Progenitor cell of endocrine pancreas (in vitro differentiated cells): ENCODE data around the gene ZNF800. TPM values are rescaled to one million over a fixed set of nuclear protein-coding genes. Genes with fewer than 3 reads are reported as not detected.
"Not testable (repeated sequence)": the region's sequence is repeated elsewhere in the genome, so short reads cannot be mapped to it uniquely, and the experiment has no call there.

Experiments used
- DNase-seq: peaks from one replicate; pipeline ENCODE4 v3.0.0; 2021; ENCODE audit warnings: low spot score; ENCODE audit not compliant: unreplicated experiment
- H3K27ac Mint-ChIP-seq: 2 replicates; pipeline ENCODE4 v1.8.0; 2021; ENCODE audit warnings: mild to moderate bottlenecking, moderate library complexity, mixed read lengths
- H3K27me3 Mint-ChIP-seq: 2 replicates; pipeline ENCODE4 v1.8.0; 2021; ENCODE audit warnings: mixed read lengths
- H3K36me3 Mint-ChIP-seq: 2 replicates; pipeline ENCODE4 v1.8.0; 2022; ENCODE audit warnings: mixed read lengths; ENCODE audit not compliant: insufficient read depth
- H3K4me1 Mint-ChIP-seq: 2 replicates; pipeline ENCODE4 v1.8.0; 2021; ENCODE audit warnings: low read depth, mixed read lengths
- H3K4me3 Mint-ChIP-seq: 2 replicates; pipeline ENCODE4 v1.8.0; 2021; ENCODE audit warnings: low read depth, mild to moderate bottlenecking, moderate library complexity, mixed read lengths
- H3K9me3 Mint-ChIP-seq: 2 replicates; pipeline ENCODE4 v1.8.0; 2021; ENCODE audit warnings: low read depth, mixed read lengths
- long read RNA-seq: library from polyadenylated mRNA; unstranded; transcript quantifications from one replicate; pipeline ENCODE4 v2.0.0, GENCODE V29; 2020
- total RNA-seq: library from RNA; stranded (reverse); gene quantifications from 2 replicates; pipeline ENCODE4 v1.2.1, GENCODE V29; 2021
- TF ChIP-seq, protein P1 (sequence below): fragments of 200-600 bp; sonication (generic); IDR thresholded peaks from one replicate; pipeline ENCODE4 v1.5.0; 2021; ENCODE audit warnings: antibody characterized with exemption, mild to moderate bottlenecking; ENCODE audit not compliant: unreplicated experiment

ZNF800 gene, protein sequence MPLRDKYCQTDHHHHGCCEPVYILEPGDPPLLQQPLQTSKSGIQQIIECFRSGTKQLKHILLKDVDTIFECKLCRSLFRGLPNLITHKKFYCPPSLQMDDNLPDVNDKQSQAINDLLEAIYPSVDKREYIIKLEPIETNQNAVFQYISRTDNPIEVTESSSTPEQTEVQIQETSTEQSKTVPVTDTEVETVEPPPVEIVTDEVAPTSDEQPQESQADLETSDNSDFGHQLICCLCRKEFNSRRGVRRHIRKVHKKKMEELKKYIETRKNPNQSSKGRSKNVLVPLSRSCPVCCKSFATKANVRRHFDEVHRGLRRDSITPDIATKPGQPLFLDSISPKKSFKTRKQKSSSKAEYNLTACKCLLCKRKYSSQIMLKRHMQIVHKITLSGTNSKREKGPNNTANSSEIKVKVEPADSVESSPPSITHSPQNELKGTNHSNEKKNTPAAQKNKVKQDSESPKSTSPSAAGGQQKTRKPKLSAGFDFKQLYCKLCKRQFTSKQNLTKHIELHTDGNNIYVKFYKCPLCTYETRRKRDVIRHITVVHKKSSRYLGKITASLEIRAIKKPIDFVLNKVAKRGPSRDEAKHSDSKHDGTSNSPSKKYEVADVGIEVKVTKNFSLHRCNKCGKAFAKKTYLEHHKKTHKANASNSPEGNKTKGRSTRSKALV
- total RNA-seq, result 27.5 and 28.2 TPM in 2 replicates
- long read RNA-seq, partial matches to known transcripts, result 1 of 3 reads
- long read RNA-seq, other reads (novel, unspliced or antisense), result 2 of 3 reads

DNA sequence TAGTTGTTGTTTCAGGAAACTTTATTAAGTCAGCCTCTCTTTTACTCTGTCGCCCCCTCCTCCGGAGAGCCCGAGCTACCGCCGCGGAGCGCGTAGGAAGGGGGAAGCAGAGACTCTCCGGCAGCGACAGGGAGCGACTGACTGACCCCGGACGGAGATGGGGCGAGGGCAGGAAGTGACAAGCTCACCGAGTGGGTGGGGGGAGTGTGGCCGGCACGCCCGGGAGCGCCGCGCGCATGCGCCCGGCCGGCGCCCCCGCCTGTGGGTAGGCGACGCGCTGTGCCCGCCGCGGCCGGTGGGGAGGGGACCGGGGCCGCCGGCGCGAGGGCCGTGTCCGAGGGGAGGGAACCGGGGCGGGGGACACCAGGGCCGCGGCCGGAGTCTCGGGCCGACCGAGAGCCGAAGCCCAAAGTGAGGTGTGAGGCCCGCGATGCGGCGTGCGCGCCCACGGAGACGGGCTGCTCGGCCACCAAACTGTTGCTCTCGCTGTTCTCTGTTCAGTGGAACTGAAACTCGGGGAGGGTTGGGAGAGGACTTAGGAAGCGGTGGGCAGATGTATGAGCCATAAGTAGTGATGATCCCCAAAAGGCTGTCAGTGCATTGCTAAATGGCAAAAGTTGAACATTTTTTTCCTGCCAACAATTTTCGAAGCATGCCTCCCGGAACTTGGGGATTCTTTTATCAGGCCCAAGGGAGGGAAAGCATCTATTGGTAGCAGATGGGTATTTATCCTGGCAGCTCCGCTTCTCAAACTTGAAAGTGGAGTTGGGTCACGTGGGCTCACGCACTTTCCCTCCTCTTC lies at the start of gene ZNF800:
Gene ZNF800, minus strand, starts transcription at position 143 of the 802 bp plus-strand sequence. CDS start 1,151 bp downstream, outside the sequence.
- Mint-ChIP-seq H3K36me3 (peaks cover 10% of the 10 kb centered on the region), H3K4me3 (peak within 1 kb of the TSS; percentile 97), H3K27me3 (peaks cover 24% of the 10 kb centered on the region), H3K27ac (peak within 1 kb of the TSS; percentile 95), H3K4me1 (peaks cover 13% of the 10 kb centered on the region), H3K9me3 (no peaks in the 10 kb centered on the region)
- TF ChIP-seq, protein P1, sequence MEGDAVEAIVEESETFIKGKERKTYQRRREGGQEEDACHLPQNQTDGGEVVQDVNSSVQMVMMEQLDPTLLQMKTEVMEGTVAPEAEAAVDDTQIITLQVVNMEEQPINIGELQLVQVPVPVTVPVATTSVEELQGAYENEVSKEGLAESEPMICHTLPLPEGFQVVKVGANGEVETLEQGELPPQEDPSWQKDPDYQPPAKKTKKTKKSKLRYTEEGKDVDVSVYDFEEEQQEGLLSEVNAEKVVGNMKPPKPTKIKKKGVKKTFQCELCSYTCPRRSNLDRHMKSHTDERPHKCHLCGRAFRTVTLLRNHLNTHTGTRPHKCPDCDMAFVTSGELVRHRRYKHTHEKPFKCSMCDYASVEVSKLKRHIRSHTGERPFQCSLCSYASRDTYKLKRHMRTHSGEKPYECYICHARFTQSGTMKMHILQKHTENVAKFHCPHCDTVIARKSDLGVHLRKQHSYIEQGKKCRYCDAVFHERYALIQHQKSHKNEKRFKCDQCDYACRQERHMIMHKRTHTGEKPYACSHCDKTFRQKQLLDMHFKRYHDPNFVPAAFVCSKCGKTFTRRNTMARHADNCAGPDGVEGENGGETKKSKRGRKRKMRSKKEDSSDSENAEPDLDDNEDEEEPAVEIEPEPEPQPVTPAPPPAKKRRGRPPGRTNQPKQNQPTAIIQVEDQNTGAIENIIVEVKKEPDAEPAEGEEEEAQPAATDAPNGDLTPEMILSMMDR, result no peak
- DNase-seq, result peak; percentile 58

GRCh38 chr7:127440206-127440605 lies 47.7 kb upstream of the ZNF800 start:
- Mint-ChIP-seq H3K4me3 (no peak overlapping the region), H3K9me3 (no peaks in the 10 kb centered on the region), H3K4me1 (no peaks in the 10 kb centered on the region), H3K27me3 (peaks cover 43% of the 10 kb centered on the region), H3K27ac (no peak overlapping the region), H3K36me3 (no peaks in the 10 kb centered on the region)
- no peak for DNase-seq
- TF ChIP-seq, protein P1, result no peak

DNA sequence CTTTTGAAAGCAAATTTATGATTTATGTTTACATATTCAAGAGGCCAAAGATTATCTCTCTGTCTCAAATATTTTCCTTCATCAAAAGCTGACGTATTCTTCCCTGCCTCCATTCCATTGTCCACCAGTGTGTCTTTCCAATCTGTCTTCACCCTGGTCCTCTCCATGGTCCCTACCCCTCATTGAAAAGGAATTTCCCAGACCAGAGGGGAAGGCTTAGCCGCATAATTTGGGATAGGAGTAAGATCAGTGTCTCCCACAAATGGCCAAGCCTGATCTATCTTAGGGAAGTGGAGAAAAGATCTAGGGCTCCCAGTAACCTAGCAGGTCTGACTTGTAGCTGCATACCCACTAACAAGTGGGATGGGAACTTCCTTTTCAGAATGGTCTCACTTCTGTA lies 46.3 kb upstream of the ZNF800 start:
- H3K4me3 Mint-ChIP-seq, result no peak overlapping the region
- no peaks in the 10 kb centered on the region for H3K9me3 Mint-ChIP-seq
- H3K27ac Mint-ChIP-seq, result no peak overlapping the region
- TF ChIP-seq, protein P1, result no peak
- peaks cover 39% of the 10 kb centered on the region for H3K27me3 Mint-ChIP-seq
- no peaks in the 10 kb centered on the region for H3K4me1 Mint-ChIP-seq
- no peaks in the 10 kb centered on the region for H3K36me3 Mint-ChIP-seq
- no peak for DNase-seq

DNA sequence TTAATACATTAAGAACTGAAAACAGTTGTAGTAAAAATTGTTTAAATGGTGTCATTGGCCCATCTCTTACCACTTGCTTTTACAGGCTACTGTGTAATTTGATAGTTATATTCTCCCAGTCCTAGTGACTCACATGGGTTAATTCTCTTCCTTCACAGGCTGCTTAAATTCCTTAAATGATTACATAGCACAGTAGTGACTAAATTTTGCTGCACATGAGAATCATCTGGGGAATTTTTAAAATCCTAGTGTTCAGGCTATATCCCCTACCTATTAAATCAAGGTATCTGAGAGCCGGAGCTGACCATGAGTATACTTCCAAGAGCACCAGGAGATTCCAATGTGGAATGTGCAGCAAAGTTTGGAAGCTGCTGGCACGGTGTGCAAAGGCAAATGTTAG lies 45.3 kb upstream of the ZNF800 start:
- TF ChIP-seq, protein P1, result no peak
- Mint-ChIP-seq H3K4me3 (no peak overlapping the region), H3K27ac (no peak overlapping the region), H3K36me3 (no peaks in the 10 kb centered on the region), H3K4me1 (no peaks in the 10 kb centered on the region), H3K9me3 (no peaks in the 10 kb centered on the region), H3K27me3 (peaks cover 33% of the 10 kb centered on the region)
- DNase-seq, result no peak

- TF ChIP-seq, protein P1, result no peak
These were observed 44.7 kb upstream of the ZNF800 start for GRCh38 chr7:127437241-127437640.

GRCh38 chr7:127429281-127429680 lies 36.8 kb upstream of the ZNF800 start:
- H3K27me3 Mint-ChIP-seq, H3K4me1 Mint-ChIP-seq, H3K27ac Mint-ChIP-seq, H3K36me3 Mint-ChIP-seq, H3K9me3 Mint-ChIP-seq, H3K4me3 Mint-ChIP-seq, DNase-seq: not testable (repeated sequence)

More at GRCh38 chr7:127437241-127437640, 44.7 kb upstream of the ZNF800 start:
- Mint-ChIP-seq H3K36me3 (no peaks in the 10 kb centered on the region), H3K4me1 (no peaks in the 10 kb centered on the region), H3K27me3 (peaks cover 27% of the 10 kb centered on the region), H3K9me3 (no peaks in the 10 kb centered on the region), H3K4me3 (no peak overlapping the region), H3K27ac (no peak overlapping the region)
- no peak for DNase-seq
